Panc1 (cell line): ENCODE measurements around the gene SDK1. TPM values are rescaled to one million over a fixed set of nuclear protein-coding genes. Genes with fewer than 3 reads are reported as not detected.
A peak's percentile ranks its signal among the peaks of the same experiment; 100 is the strongest.

ENCODE experiments used
- ATAC-seq: fragments of 200-7000 bp; cut with Tn5 transposase; 2 replicates; pipeline ENCODE4 v1.9.1; 2020; ENCODE audit warnings: mild to moderate bottlenecking, moderate library complexity
- BruUV-seq: library from RNA; stranded (reverse); fragments of 400-500 nt; replicated peaks from 2 replicates; lab custom pipeline; 2021; lab: Mats Ljungman, UMichigan
- CTCF ChIA-PET: fragments of 300-600 bp; sonication (Branson Sonifier 250); formaldehyde crosslinking; loops from one replicate; lab custom pipeline; 2022; ENCODE audit warnings: antibody characterized with exemption; lab: Charles Lee
- POLR2A ChIA-PET: fragments of 300-600 bp; sonication (Branson Sonifier 250); formaldehyde crosslinking; loops from one replicate; lab custom pipeline; 2022; ENCODE audit warnings: antibody characterized with exemption; lab: Charles Lee
- DNase-seq: peaks from one replicate; pipeline ENCODE4 v3.0.0-alpha.2; 2010; ENCODE audit warnings: low read depth, low spot score
- H3K27ac ChIP-seq: 2 replicates; pipeline ENCODE4 v1.5.1; 2011; ENCODE audit warnings: mild to moderate bottlenecking, low read length, inconsistent platforms
- H3K27me3 ChIP-seq: fragments of 200-500 bp; sonication (Bioruptor generic); 2 replicates; pipeline ENCODE4 v1.6.0; 2014; ENCODE audit warnings: low read length, inconsistent platforms; ENCODE audit not compliant: control insufficient read depth, insufficient read depth
- H3K36me3 ChIP-seq: fragments of 200-500 bp; sonication (Bioruptor generic); 2 replicates; pipeline ENCODE4 v1.5.1; 2014; ENCODE audit warnings: inconsistent platforms, mild to moderate bottlenecking, low read length, moderate library complexity; ENCODE audit not compliant: control insufficient read depth, insufficient read depth
- H3K4me1 ChIP-seq: 2 replicates; pipeline ENCODE4 v1.5.1; 2011; ENCODE audit warnings: inconsistent platforms, mild to moderate bottlenecking, low read length, moderate library complexity; ENCODE audit not compliant: control insufficient read depth, insufficient read depth
- H3K4me3 ChIP-seq, 2 experiments: 2 replicates each; pipeline ENCODE4 v1.5.1; 2011 to 2012; ENCODE audit warnings: low read depth in 2 of 2, low read length in 2 of 2, mild to moderate bottlenecking in 2 of 2, inconsistent platforms in 1 of 2, moderate library complexity in 1 of 2
- H3K9me3 ChIP-seq: fragments of 200-500 bp; sonication (Bioruptor generic); 2 replicates; pipeline ENCODE4 v1.5.1; 2014; ENCODE audit warnings: low read depth, mild to moderate bottlenecking, inconsistent platforms, low read length, moderate library complexity; ENCODE audit not compliant: control insufficient read depth, insufficient read depth
- POLR2AphosphoS5 ChIP-seq: IDR thresholded peaks from 2 replicates; pipeline ENCODE4 v1.6.1; 2012; ENCODE audit warnings: mild to moderate bottlenecking, low read depth, low read length, moderate library complexity
- SIN3A ChIP-seq: IDR thresholded peaks from 2 replicates; pipeline ENCODE4 v1.6.1; 2012; ENCODE audit warnings: low read depth, mild to moderate bottlenecking, low read length, moderate library complexity, borderline replicate concordance; ENCODE audit not compliant: insufficient read depth
- TCF7L2 ChIP-seq: IDR thresholded peaks from 2 replicates; pipeline ENCODE4 v1.6.1; 2011; ENCODE audit warnings: mild to moderate bottlenecking, low read depth, low read length, inconsistent platforms
- in situ Hi-C: cut with HindIII; loops from 2 replicates; pipeline ENCODE4 v1.10.0; 2016; ENCODE audit warnings: low sequenced_read_pairs, low pct_unique_long_range_greater_than_20kb
- intact Hi-C: fragments of 100-400 bp; cut with micrococcal nuclease; formaldehyde crosslinking; loops from one replicate; pipeline ENCODE4 v1.10.0; 2022; ENCODE audit not compliant: unreplicated experiment
- total RNA-seq: library from RNA; stranded (reverse); gene quantifications from one replicate; pipeline ENCODE4 v1.2.1, GENCODE V29; 2021; ENCODE audit not compliant: unreplicated experiment
- TF ChIP-seq, protein P1 (sequence below), 2 experiments: IDR thresholded peaks; 2 replicates each; pipeline ENCODE4 v1.6.1; 2011 to 2012; ENCODE audit warnings: low read depth in 2 of 2, control low read depth in 1 of 2, low read length in 1 of 2, mild to moderate bottlenecking in 1 of 2, moderate library complexity in 1 of 2; ENCODE audit not compliant: insufficient read depth in 1 of 2
- TF ChIP-seq, protein P2 (sequence below): fragments of 450-650 bp; IDR thresholded peaks from 2 replicates; pipeline ENCODE4 v1.5.1; 2017; ENCODE audit warnings: mild to moderate bottlenecking

The SDK1 gene
- total RNA-seq, 1 experiment from 2014 or later: 47.4 TPM

DNA sequence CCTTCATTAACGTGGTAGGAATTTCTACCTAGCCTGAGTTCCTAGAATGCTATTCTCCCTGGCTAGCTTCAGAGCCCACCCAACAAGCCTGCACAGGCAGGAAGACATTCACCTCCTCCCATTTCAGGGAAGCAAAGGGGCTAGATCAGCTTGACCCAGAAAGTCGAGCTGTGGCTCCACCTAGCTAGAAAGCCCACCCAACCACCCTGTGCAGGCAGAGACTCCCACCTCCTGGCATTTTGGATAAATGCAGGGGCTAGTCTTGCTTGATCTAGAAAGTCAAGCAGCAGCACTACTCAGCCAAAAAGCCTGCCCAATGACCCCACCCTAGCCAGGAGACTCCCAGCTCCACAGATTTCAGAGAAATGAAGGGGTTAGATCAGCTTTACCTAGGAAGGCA is 479.5 kb downstream of the SDK1 start:
- ChIA-PET CTCF (no interaction called here), POLR2A (no interaction called here)
- Histone ChIP-seq H3K27ac (no peak overlapping the region), H3K36me3 (no peaks in the 10 kb centered on the region), H3K4me1 (peaks cover 2% of the 10 kb centered on the region; the same call in 1 of the 2 replicates), H3K27me3 (no peaks in the 10 kb centered on the region), H3K4me3 (no peak overlapping the region), H3K9me3 (peaks cover 22% of the 10 kb centered on the region; the same call in 1 of the 2 replicates)
- no TSS peak for BruUV-seq
- DNase-seq: no peak
- ATAC-seq: no peak
- no peak for TF ChIP-seq TCF7L2
- in situ Hi-C loops: no loop called here
- intact Hi-C loops: no loop called here

DNA sequence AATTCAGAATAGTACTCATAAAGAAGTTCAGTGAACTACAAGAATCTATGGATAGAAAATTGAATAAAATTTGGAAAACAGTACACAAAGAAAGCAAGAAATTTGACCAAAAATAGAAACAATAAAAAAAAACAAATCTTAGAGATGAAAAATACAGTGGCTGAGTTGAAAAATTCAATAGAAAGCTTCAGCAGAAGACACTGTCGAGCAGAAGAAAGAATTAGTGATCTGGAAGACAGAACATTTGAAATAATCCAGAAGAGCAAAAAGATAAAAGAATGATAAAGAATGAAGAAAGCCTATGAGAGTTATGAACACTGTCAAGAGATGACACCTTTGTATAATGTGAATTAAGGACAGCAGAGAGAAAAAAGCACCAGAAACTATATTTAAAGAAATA is 480.6 kb downstream of the SDK1 start:
- no peaks in the 10 kb centered on the region for H3K27me3 ChIP-seq
- intact Hi-C loops: no loop called here
- H3K4me3 ChIP-seq: no peak overlapping the region
- no peak overlapping the region for H3K27ac ChIP-seq
- no peak for DNase-seq
- peaks cover 2% of the 10 kb centered on the region; the same call in 1 of the 2 replicates for H3K4me1 ChIP-seq
- in situ Hi-C loops: no loop called here
- ChIA-PET POLR2A (no interaction called here), CTCF (no interaction called here)
- H3K9me3 ChIP-seq: peaks cover 22% of the 10 kb centered on the region; the same call in 1 of the 2 replicates
- no TSS peak for BruUV-seq
- no peaks in the 10 kb centered on the region for H3K36me3 ChIP-seq
- TF ChIP-seq, protein P1, sequence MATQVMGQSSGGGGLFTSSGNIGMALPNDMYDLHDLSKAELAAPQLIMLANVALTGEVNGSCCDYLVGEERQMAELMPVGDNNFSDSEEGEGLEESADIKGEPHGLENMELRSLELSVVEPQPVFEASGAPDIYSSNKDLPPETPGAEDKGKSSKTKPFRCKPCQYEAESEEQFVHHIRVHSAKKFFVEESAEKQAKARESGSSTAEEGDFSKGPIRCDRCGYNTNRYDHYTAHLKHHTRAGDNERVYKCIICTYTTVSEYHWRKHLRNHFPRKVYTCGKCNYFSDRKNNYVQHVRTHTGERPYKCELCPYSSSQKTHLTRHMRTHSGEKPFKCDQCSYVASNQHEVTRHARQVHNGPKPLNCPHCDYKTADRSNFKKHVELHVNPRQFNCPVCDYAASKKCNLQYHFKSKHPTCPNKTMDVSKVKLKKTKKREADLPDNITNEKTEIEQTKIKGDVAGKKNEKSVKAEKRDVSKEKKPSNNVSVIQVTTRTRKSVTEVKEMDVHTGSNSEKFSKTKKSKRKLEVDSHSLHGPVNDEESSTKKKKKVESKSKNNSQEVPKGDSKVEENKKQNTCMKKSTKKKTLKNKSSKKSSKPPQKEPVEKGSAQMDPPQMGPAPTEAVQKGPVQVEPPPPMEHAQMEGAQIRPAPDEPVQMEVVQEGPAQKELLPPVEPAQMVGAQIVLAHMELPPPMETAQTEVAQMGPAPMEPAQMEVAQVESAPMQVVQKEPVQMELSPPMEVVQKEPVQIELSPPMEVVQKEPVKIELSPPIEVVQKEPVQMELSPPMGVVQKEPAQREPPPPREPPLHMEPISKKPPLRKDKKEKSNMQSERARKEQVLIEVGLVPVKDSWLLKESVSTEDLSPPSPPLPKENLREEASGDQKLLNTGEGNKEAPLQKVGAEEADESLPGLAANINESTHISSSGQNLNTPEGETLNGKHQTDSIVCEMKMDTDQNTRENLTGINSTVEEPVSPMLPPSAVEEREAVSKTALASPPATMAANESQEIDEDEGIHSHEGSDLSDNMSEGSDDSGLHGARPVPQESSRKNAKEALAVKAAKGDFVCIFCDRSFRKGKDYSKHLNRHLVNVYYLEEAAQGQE (IDR thresholded peaks at IDR 0.05; ENCODE audit: insufficient read depth in 1 of 2, low read depth in 2 of 2, low read length in 1 of 2): no peak
- TF ChIP-seq SIN3A: no peak
- TF ChIP-seq POLR2AphosphoS5: no peak
- ATAC-seq: no peak

DNA sequence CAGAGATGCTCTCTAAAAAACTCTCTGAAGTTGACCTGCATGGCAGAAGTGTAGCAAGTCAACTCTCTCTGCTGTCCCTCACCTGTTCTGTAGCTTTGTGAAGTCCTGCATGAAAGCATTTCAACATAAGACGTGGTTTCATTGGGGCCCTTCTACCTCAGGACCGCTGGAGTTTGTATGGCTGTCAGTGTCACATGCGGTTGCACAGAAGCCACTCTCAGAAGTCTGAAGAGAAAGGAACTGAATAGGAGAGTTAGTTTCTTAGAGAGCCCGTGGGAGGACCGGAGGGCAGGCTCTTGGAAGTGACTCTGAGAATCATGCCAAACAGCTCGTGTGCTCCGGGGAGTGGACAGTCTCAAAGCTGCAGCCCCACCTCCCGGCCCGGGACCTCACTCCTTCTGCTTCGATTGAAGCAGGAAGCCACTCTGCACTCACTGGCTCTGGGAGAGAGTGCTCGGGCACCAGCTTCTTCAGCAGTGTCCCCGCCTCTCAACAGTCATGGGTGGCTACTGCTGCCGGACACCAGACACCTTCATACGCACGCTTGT is 486.7 kb downstream of the SDK1 start:
- BruUV-seq: no TSS peak
- ChIA-PET CTCF (no interaction called here), POLR2A (no interaction called here)
- in situ Hi-C loops (no loop called here), intact Hi-C loops (no loop called here)
- no peaks in the 10 kb centered on the region for H3K9me3 ChIP-seq
- no peaks in the 10 kb centered on the region for H3K36me3 ChIP-seq
- no peaks in the 10 kb centered on the region for H3K27me3 ChIP-seq
- H3K27ac ChIP-seq: no peak overlapping the region
- no peaks in the 10 kb centered on the region for H3K4me1 ChIP-seq
- no peak overlapping the region for H3K4me3 ChIP-seq
- DNase-seq (no peak), ATAC-seq (peak; percentile 28; the same call in 1 of the 2 replicates)
- no peak for TF ChIP-seq SIN3A
- TF ChIP-seq, protein P2, sequence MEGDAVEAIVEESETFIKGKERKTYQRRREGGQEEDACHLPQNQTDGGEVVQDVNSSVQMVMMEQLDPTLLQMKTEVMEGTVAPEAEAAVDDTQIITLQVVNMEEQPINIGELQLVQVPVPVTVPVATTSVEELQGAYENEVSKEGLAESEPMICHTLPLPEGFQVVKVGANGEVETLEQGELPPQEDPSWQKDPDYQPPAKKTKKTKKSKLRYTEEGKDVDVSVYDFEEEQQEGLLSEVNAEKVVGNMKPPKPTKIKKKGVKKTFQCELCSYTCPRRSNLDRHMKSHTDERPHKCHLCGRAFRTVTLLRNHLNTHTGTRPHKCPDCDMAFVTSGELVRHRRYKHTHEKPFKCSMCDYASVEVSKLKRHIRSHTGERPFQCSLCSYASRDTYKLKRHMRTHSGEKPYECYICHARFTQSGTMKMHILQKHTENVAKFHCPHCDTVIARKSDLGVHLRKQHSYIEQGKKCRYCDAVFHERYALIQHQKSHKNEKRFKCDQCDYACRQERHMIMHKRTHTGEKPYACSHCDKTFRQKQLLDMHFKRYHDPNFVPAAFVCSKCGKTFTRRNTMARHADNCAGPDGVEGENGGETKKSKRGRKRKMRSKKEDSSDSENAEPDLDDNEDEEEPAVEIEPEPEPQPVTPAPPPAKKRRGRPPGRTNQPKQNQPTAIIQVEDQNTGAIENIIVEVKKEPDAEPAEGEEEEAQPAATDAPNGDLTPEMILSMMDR: no peak
- no peak for TF ChIP-seq POLR2AphosphoS5
- no peak for TF ChIP-seq TCF7L2
- TF ChIP-seq, protein P1 (IDR thresholded peaks at IDR 0.05; ENCODE audit: insufficient read depth in 1 of 2, low read depth in 2 of 2, low read length in 1 of 2): no peak
